ENCODE results near the gene PLXNB2.
"Not testable (repeated sequence)": the region's sequence is repeated elsewhere in the genome, so short reads cannot be mapped to it uniquely, and the experiment has no call there.

The PLXNB2 gene

DNA sequence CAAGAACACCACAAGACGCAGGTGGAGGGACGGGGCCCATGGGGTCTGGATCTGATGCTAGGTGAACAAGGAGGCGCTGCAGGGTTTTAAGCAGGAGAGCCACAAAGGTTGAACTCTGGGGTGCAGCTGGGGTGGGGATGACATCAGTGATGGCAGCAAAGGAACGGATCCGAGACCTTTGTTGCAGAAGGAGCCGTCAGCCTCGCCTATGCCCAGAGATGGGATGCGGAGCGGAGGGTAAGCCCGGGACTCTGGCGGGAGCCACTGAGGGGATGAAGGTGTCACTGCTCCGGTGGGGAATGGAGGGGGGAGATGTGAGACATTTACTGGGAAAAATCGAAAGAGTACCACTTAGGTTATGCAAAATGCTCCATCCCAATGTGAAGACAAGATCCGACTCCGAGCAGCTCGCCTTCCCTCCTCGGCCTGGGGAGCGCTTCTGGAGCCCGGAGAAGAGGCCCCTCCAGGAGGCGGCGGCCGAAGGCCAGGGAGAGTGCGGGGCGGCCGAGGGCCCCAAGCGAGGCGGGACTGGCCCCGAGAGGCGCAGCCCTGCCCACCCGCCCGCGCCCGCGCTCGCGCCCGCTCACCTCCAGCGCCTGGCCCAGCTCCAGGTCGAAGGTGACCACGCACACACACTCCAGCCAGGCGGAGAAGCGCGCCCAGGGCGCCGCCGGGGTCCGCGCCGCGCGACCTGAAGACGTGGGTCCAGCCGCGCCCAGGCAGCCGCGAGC is 18.9 kb upstream of the PLXNB2 start:
- peak in 1 of 2 donors; percentile 14 for DNase-seq (ENCODE audit: low read depth in 2 of 2)
- peak overlapping the region; percentile 55 to 60 for H3K4me3 ChIP-seq (replicated peaks in 1 of 2; ENCODE audit: low read depth in 2 of 2, low read length in 2 of 2)
- TF ChIP-seq CTCF (IDR thresholded peaks at IDR 0.05; ENCODE audit: low read depth, low read length): no peak

DNA sequence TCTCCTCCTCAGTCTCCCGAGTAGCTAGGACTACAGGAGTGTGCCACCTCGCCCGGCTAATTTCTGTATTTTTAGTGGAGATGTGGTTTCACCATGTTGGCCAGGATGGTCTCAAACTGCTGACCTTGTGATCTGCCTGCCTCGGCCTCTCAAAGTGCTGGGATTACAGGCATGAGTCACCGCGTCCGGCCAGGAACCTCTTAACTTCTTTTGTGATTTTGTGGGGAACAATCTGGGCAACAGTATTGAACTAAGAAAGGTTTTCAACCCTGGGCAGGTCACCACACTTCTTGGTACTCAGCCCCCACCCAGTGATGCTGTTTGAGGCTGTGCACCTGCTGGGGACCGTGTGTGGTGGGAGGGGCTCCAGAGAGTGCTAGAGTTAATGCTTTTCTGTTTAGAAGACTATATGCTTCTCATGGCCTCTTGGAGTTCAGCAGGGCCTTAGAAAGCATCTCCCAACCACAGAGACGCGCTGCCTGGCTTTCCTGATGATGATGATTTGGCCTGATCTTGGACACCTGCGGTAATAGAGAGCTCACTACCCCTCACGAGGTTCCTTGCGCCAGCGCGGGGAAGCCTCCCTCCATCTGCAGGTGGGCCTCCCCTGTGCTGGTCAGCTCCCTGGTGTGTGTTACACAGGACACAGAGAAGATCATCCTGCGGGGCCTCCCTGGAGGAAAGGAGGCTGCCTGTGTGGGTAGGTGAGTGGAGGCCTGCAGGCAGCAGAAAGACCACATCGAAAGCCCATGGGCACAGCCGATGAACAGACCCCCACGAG is 18.2 kb upstream of the PLXNB2 start:
- TF ChIP-seq CTCF (IDR thresholded peaks at IDR 0.05; ENCODE audit: low read depth, low read length): no peak
- H3K4me3 ChIP-seq (replicated peaks in 1 of 2; ENCODE audit: low read depth in 2 of 2, low read length in 2 of 2): peak overlapping the region in 1 of 2 donors; percentile 60
- DNase-seq (ENCODE audit: low read depth in 2 of 2): no peak

GRCh38 chr22:50323900-50324299 is 16.5 kb upstream of the PLXNB2 start:
- TF ChIP-seq CTCF (IDR thresholded peaks at IDR 0.05; ENCODE audit: low read depth, low read length): no peak
- no peak overlapping the region for H3K4me3 ChIP-seq (replicated peaks in 1 of 2; ENCODE audit: low read depth in 2 of 2, low read length in 2 of 2)
- DNase-seq (ENCODE audit: low read depth in 2 of 2): no peak

DNA sequence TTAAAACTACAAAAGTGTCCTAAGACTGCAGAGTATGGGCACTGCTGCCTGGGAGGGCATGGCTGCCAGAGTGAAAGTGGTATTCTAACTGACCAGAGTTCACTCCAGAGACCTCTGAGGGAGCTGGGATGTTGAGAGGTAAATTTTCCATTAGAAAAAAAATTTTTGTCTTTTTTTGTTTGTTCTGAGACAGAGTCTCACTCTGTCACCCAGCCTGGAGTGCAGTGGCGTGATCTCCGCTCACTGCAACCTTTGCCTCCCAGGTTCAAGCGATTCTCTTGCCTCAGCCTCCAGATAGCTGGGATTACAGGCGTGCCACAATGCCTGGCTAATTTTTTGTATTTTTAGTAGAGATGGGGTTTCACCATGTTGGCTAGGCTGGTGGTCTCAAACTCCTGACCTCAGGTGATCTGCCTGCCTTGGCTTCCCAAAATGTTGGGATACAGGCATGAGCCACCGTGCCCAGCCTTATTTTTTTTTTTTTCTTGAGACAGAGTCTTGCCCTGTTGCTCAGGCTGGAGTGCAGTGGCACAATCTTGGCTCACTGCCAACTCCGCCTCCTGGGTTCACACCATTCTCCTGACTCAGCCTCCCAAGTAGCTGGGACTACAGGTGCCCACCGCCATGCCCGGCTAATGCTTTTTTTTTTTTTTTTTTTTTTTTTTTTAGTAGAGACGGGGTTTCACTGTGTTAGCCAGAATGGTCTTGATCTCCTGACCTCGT is 15.1 kb upstream of the PLXNB2 start:
- DNase-seq (ENCODE audit: low read depth in 2 of 2); H3K4me3 ChIP-seq (replicated peaks in 1 of 2; ENCODE audit: low read depth in 2 of 2, low read length in 2 of 2): not testable (repeated sequence)

- TF ChIP-seq CTCF (IDR thresholded peaks at IDR 0.05; ENCODE audit: low read depth, low read length): no peak
- DNase-seq (ENCODE audit: low read depth in 2 of 2): no peak
- no peak overlapping the region for H3K4me3 ChIP-seq (replicated peaks in 1 of 2; ENCODE audit: low read depth in 2 of 2, low read length in 2 of 2)
Observed at GRCh38 chr22:50320671-50321325, 13.4 kb upstream of the PLXNB2 start.

DNA sequence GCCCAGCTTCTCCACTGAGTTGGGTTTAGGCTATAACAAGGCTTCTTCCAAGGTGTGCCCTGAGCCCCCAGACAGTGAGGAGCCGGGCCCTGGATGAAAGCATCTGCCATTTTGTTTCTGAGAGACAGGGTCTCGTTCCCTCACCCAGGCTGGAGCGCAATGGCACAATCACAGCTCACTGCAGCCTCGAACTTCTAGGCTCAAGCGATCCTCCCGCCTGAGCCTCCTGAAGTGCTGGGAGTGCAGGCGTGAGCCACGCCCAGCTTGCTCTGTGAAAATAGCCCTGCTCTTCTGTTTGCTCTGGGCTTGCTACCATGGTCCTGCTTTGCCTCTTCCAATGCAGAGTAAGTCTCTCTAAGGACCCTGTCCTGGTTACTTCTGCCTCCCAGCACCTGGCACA is 12.7 kb upstream of the PLXNB2 start:
- no peak overlapping the region for H3K4me3 ChIP-seq (replicated peaks in 1 of 2; ENCODE audit: low read depth in 2 of 2, low read length in 2 of 2)
- DNase-seq (ENCODE audit: low read depth in 2 of 2): no peak
- no peak for TF ChIP-seq CTCF (IDR thresholded peaks at IDR 0.05; ENCODE audit: low read depth, low read length)

All from cardiac fibroblast (primary cell).